ENCODE measurements around the gene KNG1. TPM values are rescaled to one million over a fixed set of nuclear protein-coding genes. Genes with fewer than 3 reads are reported as not detected.

The KNG1 gene
- total RNA-seq, 1 donor from 2014 or later = not detected

DNA sequence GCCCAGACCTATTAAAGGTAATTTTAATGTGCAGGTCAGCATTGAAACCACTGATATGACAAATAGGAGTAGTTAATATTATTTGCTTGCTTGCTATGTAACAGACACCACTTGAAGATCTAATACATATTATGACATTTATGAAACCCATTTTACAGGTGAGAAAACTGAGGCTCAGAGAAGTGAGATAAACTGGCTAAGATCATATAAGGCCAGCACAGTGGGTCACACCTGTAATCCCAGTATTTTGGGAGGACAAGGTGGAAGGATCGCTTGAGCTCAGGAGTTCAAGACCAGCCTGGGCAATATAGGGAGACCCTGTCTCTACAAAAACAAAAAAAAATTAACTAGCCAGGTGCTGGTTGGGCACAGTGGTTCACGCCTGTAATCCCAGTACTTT, 33.2 kb downstream of the KNG1 start:
- Mint-ChIP-seq H3K27ac (ENCODE audit: unreplicated experiment) (no peak overlapping the region), H3K27me3 (ENCODE audit: unreplicated experiment) (no peaks in the 10 kb centered on the region), H3K36me3 (ENCODE audit: unreplicated experiment) (no peaks in the 10 kb centered on the region), H3K4me3 (ENCODE audit: unreplicated experiment) (no peak overlapping the region), H3K9me3 (ENCODE audit: unreplicated experiment) (peaks cover 1% of the 10 kb centered on the region), H3K4me1 (ENCODE audit: low read depth, unreplicated experiment) (no peaks in the 10 kb centered on the region)
- no peak for DNase-seq
- TF ChIP-seq, protein P1, sequence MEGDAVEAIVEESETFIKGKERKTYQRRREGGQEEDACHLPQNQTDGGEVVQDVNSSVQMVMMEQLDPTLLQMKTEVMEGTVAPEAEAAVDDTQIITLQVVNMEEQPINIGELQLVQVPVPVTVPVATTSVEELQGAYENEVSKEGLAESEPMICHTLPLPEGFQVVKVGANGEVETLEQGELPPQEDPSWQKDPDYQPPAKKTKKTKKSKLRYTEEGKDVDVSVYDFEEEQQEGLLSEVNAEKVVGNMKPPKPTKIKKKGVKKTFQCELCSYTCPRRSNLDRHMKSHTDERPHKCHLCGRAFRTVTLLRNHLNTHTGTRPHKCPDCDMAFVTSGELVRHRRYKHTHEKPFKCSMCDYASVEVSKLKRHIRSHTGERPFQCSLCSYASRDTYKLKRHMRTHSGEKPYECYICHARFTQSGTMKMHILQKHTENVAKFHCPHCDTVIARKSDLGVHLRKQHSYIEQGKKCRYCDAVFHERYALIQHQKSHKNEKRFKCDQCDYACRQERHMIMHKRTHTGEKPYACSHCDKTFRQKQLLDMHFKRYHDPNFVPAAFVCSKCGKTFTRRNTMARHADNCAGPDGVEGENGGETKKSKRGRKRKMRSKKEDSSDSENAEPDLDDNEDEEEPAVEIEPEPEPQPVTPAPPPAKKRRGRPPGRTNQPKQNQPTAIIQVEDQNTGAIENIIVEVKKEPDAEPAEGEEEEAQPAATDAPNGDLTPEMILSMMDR (IDR thresholded peaks at IDR 0.05; ENCODE audit: partially characterized antibody, unreplicated experiment) = no peak

DNA sequence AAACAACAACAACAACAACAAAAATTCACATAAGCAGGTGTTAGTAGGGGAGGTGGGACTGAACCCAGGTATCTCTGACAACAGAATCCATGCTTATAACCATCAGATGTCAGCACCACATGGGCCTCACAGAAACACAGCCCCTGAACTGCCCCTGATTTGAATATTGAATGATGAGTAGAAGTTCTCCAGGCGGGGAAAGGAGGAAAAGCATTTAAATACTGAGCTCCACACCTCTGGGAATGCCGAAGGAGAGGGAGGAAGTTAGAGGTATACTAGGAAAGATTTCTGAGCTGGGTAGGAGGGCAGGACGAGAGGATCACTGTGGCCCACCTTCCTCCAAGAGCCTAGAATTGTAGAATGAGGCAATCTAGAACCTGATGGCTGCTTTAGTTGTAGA, 34.3 kb downstream of the KNG1 start:
- DNase-seq = no peak
- peaks cover 1% of the 10 kb centered on the region for H3K9me3 Mint-ChIP-seq (ENCODE audit: unreplicated experiment)
- H3K4me1 Mint-ChIP-seq (ENCODE audit: low read depth, unreplicated experiment) = no peaks in the 10 kb centered on the region
- H3K27ac Mint-ChIP-seq (ENCODE audit: unreplicated experiment) = no peak overlapping the region
- H3K27me3 Mint-ChIP-seq (ENCODE audit: unreplicated experiment) = no peaks in the 10 kb centered on the region
- no peak overlapping the region for H3K4me3 Mint-ChIP-seq (ENCODE audit: unreplicated experiment)
- TF ChIP-seq, protein P1 (IDR thresholded peaks at IDR 0.05; ENCODE audit: partially characterized antibody, unreplicated experiment) = no peak
- no peaks in the 10 kb centered on the region for H3K36me3 Mint-ChIP-seq (ENCODE audit: unreplicated experiment)

DNA sequence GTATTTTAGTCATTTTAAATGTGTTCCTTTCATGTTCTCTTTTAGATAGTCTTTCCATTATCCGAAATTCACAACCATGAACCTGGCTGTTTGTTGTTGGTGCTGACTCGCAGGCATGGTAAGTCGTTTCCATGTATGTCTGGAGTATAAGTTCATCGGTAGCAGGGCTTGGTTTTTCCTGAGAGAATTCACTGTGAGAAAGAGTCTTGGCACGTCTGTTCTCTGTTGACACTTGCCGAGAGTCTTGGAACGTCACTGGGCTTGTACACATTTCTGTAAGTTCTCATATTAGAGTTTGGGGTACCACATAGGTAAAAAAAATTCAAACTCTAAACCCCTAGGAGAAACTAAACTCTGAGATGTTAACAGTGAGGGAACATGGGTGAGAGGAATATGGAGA, 36.8 kb downstream of the KNG1 start:
- H3K4me1 Mint-ChIP-seq (ENCODE audit: low read depth, unreplicated experiment) = peaks cover 3% of the 10 kb centered on the region
- DNase-seq = no peak
- H3K27me3 Mint-ChIP-seq (ENCODE audit: unreplicated experiment) = no peaks in the 10 kb centered on the region
- H3K4me3 Mint-ChIP-seq (ENCODE audit: unreplicated experiment) = no peak overlapping the region
- no peaks in the 10 kb centered on the region for H3K9me3 Mint-ChIP-seq (ENCODE audit: unreplicated experiment)
- TF ChIP-seq, protein P1 (IDR thresholded peaks at IDR 0.05; ENCODE audit: partially characterized antibody, unreplicated experiment) = no peak
- H3K36me3 Mint-ChIP-seq (ENCODE audit: unreplicated experiment) = no peaks in the 10 kb centered on the region
- H3K27ac Mint-ChIP-seq (ENCODE audit: unreplicated experiment) = no peak overlapping the region

DNA sequence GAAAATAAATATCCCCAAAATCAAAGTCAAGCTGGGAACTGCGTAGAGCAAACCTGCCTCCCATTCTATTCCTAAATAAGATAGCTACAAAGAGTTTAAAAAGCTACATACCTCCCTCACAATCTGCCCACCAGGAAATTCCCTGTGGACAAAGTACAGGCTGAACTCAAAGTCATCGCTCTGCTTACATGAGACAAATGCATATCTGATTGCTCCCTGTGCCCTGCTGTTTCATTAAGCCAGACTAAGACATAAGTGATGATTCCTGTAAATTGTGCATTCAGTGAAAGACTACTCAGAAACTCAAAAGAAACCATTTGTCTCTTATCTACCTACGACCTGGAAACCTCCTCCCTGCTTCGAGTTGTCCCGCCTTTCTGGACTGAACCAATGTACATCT, 37.7 kb downstream of the KNG1 start:
- Mint-ChIP-seq H3K9me3 (ENCODE audit: unreplicated experiment) (no peaks in the 10 kb centered on the region), H3K4me1 (ENCODE audit: low read depth, unreplicated experiment) (peaks cover 3% of the 10 kb centered on the region), H3K27ac (ENCODE audit: unreplicated experiment) (no peak overlapping the region), H3K36me3 (ENCODE audit: unreplicated experiment) (no peaks in the 10 kb centered on the region), H3K27me3 (ENCODE audit: unreplicated experiment) (no peaks in the 10 kb centered on the region), H3K4me3 (ENCODE audit: unreplicated experiment) (no peak overlapping the region)
- TF ChIP-seq, protein P1 (IDR thresholded peaks at IDR 0.05; ENCODE audit: partially characterized antibody, unreplicated experiment) = no peak
- no peak for DNase-seq

DNA sequence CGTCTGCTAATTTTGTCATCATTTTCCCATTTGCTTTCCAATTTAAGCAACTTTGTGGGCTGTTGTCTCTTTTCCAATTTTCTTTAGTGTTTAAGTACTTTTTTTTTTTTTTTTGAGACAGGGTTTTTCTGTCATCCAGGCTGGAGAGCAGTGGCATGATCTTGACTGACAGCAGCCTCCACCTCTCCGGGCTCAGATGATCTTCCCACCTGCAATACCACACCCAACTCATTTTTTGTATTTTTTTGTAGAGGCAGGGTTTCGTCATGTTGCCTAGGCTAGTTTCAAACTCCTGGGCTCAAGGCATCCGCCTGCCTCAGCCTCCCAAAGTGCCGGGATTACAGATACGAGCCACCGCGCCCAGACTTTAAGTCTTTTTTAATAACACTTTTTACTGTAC, 40.1 kb downstream of the KNG1 start:
- Mint-ChIP-seq H3K27me3 (ENCODE audit: unreplicated experiment) (no peaks in the 10 kb centered on the region), H3K27ac (ENCODE audit: unreplicated experiment) (no peak overlapping the region), H3K4me1 (ENCODE audit: low read depth, unreplicated experiment) (peaks cover 3% of the 10 kb centered on the region), H3K36me3 (ENCODE audit: unreplicated experiment) (no peaks in the 10 kb centered on the region), H3K9me3 (ENCODE audit: unreplicated experiment) (no peaks in the 10 kb centered on the region), H3K4me3 (ENCODE audit: unreplicated experiment) (no peak overlapping the region)
- no peak for DNase-seq
- TF ChIP-seq, protein P1 (IDR thresholded peaks at IDR 0.05; ENCODE audit: partially characterized antibody, unreplicated experiment) = no peak
